Left kidney (tissue), 2 donors: ENCODE measurements around the gene TGIF2. TPM values are rescaled to one million over a fixed set of nuclear protein-coding genes. Genes with fewer than 3 reads are reported as not detected.
"Not testable (repeated sequence)": the region's sequence is repeated elsewhere in the genome, so short reads cannot be mapped to it uniquely, and the experiment has no call there.

Source experiments
- DNase-seq: peaks from one replicate; pipeline ENCODE4 v3.0.0-alpha.2; 2013
- polyA plus RNA-seq: library from polyadenylated mRNA; unstranded; fragments of 120-200 nt; gene quantifications from one replicate; pipeline ENCODE4 v1.2.1, GENCODE V29; 2013; ENCODE audit not compliant: insufficient read length

Gene TGIF2
- polyA plus RNA-seq, 1 donor: 66.0 TPM

- DNase-seq: not testable (repeated sequence)
Observed at GRCh38 chr20:36608388-36608728, 35.0 kb downstream of the TGIF2 start.

- no peak for DNase-seq
Observed at GRCh38 chr20:36611625-36612024, 38.2 kb downstream of the TGIF2 start.

- no peak for DNase-seq
Observed at GRCh38 chr20:36613974-36614373, 40.6 kb downstream of the TGIF2 start.

- no peak for DNase-seq
Observed at GRCh38 chr20:36614781-36615557, 41.6 kb downstream of the TGIF2 start.

- no peak for DNase-seq
Observed at GRCh38 chr20:36620917-36621316, 47.5 kb downstream of the TGIF2 start.

- DNase-seq: no peak
Observed at GRCh38 chr20:36623444-36623843, 50.0 kb downstream of the TGIF2 start.

GRCh38 chr20:36624068-36624943, 50.9 kb downstream of the TGIF2 start:
- DNase-seq: no peak

- DNase-seq: no peak
Observed at GRCh38 chr20:36624944-36625324, 51.5 kb downstream of the TGIF2 start.

- no peak for DNase-seq
Observed at GRCh38 chr20:36628076-36628475, 54.7 kb downstream of the TGIF2 start.

- no peak for DNase-seq
Observed at GRCh38 chr20:36629719-36630681, 56.6 kb downstream of the TGIF2 start.

GRCh38 chr20:36631646-36632045, 58.2 kb downstream of the TGIF2 start:
- no peak for DNase-seq

- DNase-seq: no peak
Observed at GRCh38 chr20:36632147-36632486, 58.7 kb downstream of the TGIF2 start.

GRCh38 chr20:36632487-36633284, 59.3 kb downstream of the TGIF2 start:
- no peak for DNase-seq

GRCh38 chr20:36633285-36633772, 59.9 kb downstream of the TGIF2 start:
- no peak for DNase-seq

- no peak for DNase-seq
Observed at GRCh38 chr20:36634342-36634741, 60.9 kb downstream of the TGIF2 start.

GRCh38 chr20:36638876-36639400, 65.5 kb downstream of the TGIF2 start:
- not testable (repeated sequence) for DNase-seq

GRCh38 chr20:36641506-36641843, 68.1 kb downstream of the TGIF2 start:
- no peak for DNase-seq

- no peak for DNase-seq
Observed at GRCh38 chr20:36642136-36642535, 68.7 kb downstream of the TGIF2 start.
